ENCODE data around the gene NTRK2. TPM values are rescaled to one million over a fixed set of nuclear protein-coding genes. Genes with fewer than 3 reads are reported as not detected.
"Not testable (repeated sequence)": the region's sequence is repeated elsewhere in the genome, so short reads cannot be mapped to it uniquely, and the experiment has no call there.

The NTRK2 gene
- total RNA-seq, 2 experiments from 2014 or later = 0.17 to 0.25 TPM

GRCh38 chr9:85040146-85040545, 370.6 kb downstream of the NTRK2 start:
- ChIA-PET POLR2A (no interaction called here), CTCF (no interaction called here)

- CTCF ChIA-PET = no interaction called here
Observed at GRCh38 chr9:85040821-85041465, 371.4 kb downstream of the NTRK2 start.

GRCh38 chr9:85041466-85042137, 372.1 kb downstream of the NTRK2 start:
- ChIA-PET CTCF (no interaction called here), POLR2A (no interaction called here)

More at GRCh38 chr9:85040821-85041465, 371.4 kb downstream of the NTRK2 start:
- POLR2A ChIA-PET = no interaction called here

GRCh38 chr9:85042981-85043647, 373.6 kb downstream of the NTRK2 start:
- POLR2A ChIA-PET = no interaction called here
- CTCF ChIA-PET = no interaction called here

GRCh38 chr9:85045271-85045670, 375.7 kb downstream of the NTRK2 start:
- CTCF ChIA-PET = no interaction called here

GRCh38 chr9:85046475-85046874, 376.9 kb downstream of the NTRK2 start:
- POLR2A ChIA-PET = no interaction called here

More at GRCh38 chr9:85045271-85045670, 375.7 kb downstream of the NTRK2 start:
- POLR2A ChIA-PET = no interaction called here

GRCh38 chr9:85053206-85053786, 383.8 kb downstream of the NTRK2 start:
- POLR2A ChIA-PET = no interaction called here
- CTCF ChIA-PET = no interaction called here

More at GRCh38 chr9:85046475-85046874, 376.9 kb downstream of the NTRK2 start:
- CTCF ChIA-PET = no interaction called here

GRCh38 chr9:85054017-85054416, 384.5 kb downstream of the NTRK2 start:
- CTCF ChIA-PET = no interaction called here
- POLR2A ChIA-PET = no interaction called here

- ChIA-PET CTCF (no interaction called here), POLR2A (no interaction called here)
Observed at GRCh38 chr9:85055506-85056202, 386.1 kb downstream of the NTRK2 start.

GRCh38 chr9:85056203-85056572, 386.7 kb downstream of the NTRK2 start:
- ChIA-PET CTCF (no interaction called here), POLR2A (no interaction called here)

GRCh38 chr9:85061969-85062368, 392.4 kb downstream of the NTRK2 start:
- CTCF ChIA-PET = no interaction called here
- POLR2A ChIA-PET = no interaction called here

GRCh38 chr9:85062385-85063022, 393.0 kb downstream of the NTRK2 start:
- ChIA-PET POLR2A (no interaction called here), CTCF (no interaction called here)

GRCh38 chr9:85064811-85065371, 395.4 kb downstream of the NTRK2 start:
- POLR2A ChIA-PET = interaction anchor here (0.6 kb wide), 1 partner anchor 196 kb away, joined by 7 read pairs; no protein-coding TSS in a partner anchor
- CTCF ChIA-PET = no interaction called here

GRCh38 chr9:85067792-85068191, 398.3 kb downstream of the NTRK2 start:
- ChIA-PET POLR2A (no interaction called here), CTCF (no interaction called here)

- POLR2A ChIA-PET, CTCF ChIA-PET: not testable (repeated sequence)
Observed at GRCh38 chr9:85069421-85069820, 399.9 kb downstream of the NTRK2 start.
